CD4-positive, alpha-beta memory T cell (primary cell): ENCODE measurements around the gene TNFAIP6. TPM values are rescaled to one million over a fixed set of nuclear protein-coding genes. Genes with fewer than 3 reads are reported as not detected.
"Not testable (repeated sequence)": the region's sequence is repeated elsewhere in the genome, so short reads cannot be mapped to it uniquely, and the experiment has no call there.

Source experiments
- CTCF ChIA-PET: fragments of 350-600 bp; sonication (Branson Sonifier 250); formaldehyde crosslinking; loops from one replicate; lab custom pipeline; 2021; ENCODE audit warnings: inconsistent platforms; ENCODE audit not compliant: partially characterized antibody; lab: Charles Lee
- POLR2A ChIA-PET: fragments of 350-600 bp; sonication (Branson Sonifier 250); formaldehyde crosslinking; loops from one replicate; lab custom pipeline; 2021; ENCODE audit not compliant: partially characterized antibody; lab: Charles Lee
- DNase-seq, 5 donors: peaks; one replicate each; pipeline versions ENCODE4 v3.0.0 to v3.0.0-alpha.2; 2020 to 2022; ENCODE audit warnings: mixed read lengths in 1 of 5
- H3K27ac ChIP-seq: one replicate; pipeline ENCODE4 v1.7.0; 2013; ENCODE audit warnings: low read depth, low read length
- H3K27me3 ChIP-seq: 2 replicates; pipeline ENCODE4 v1.7.0; 2013; ENCODE audit warnings: mild to moderate bottlenecking, low read length, moderate library complexity; ENCODE audit not compliant: insufficient read depth
- H3K36me3 ChIP-seq: 2 replicates; pipeline ENCODE4 v1.7.0; 2013; ENCODE audit warnings: mild to moderate bottlenecking, low read length, moderate library complexity; ENCODE audit not compliant: insufficient read depth
- H3K4me1 ChIP-seq: 2 replicates; pipeline ENCODE4 v1.7.0; 2013; ENCODE audit warnings: mild to moderate bottlenecking, low read length, moderate library complexity; ENCODE audit not compliant: insufficient read depth
- H3K4me3 ChIP-seq, 2 donors: one replicate each; pipeline ENCODE4 v1.7.0; 2013; ENCODE audit warnings: low read length in 2 of 2, mild to moderate bottlenecking in 1 of 2
- H3K9me3 ChIP-seq, 2 donors: one replicate each; pipeline ENCODE4 v1.7.0; 2013; ENCODE audit warnings: low read length in 2 of 2, control low read depth in 1 of 2; ENCODE audit not compliant: control insufficient read depth in 1 of 2
- H3K27ac Mint-ChIP-seq, 7 donors: one replicate each; pipeline ENCODE4 v1.8.0; 2020 to 2021; ENCODE audit warnings: mixed read lengths in 7 of 7, mild to moderate bottlenecking in 6 of 7, inconsistent platforms in 3 of 7, moderate library complexity in 3 of 7
- H3K27me3 Mint-ChIP-seq, 2 donors: one replicate each; pipeline ENCODE4 v1.8.0; 2020 to 2021; ENCODE audit warnings: mixed read lengths in 2 of 2
- H3K36me3 Mint-ChIP-seq, 2 donors: one replicate each; pipeline ENCODE4 v1.8.0; 2020 to 2021; ENCODE audit warnings: mixed read lengths in 2 of 2, inconsistent platforms in 1 of 2, mild to moderate bottlenecking in 1 of 2
- H3K4me1 Mint-ChIP-seq, 4 donors: one replicate each; pipeline ENCODE4 v1.8.0; 2020 to 2021; ENCODE audit warnings: mixed read lengths in 4 of 4, mild to moderate bottlenecking in 1 of 4
- H3K4me3 Mint-ChIP-seq, 8 donors: one replicate each; pipeline ENCODE4 v1.8.0; 2020 to 2021; ENCODE audit warnings: mixed read lengths in 8 of 8, mild to moderate bottlenecking in 7 of 8, moderate library complexity in 6 of 8, inconsistent platforms in 3 of 8
- H3K9me3 Mint-ChIP-seq, 8 donors: one replicate each; pipeline ENCODE4 v1.8.0; 2020 to 2021; ENCODE audit warnings: mixed read lengths in 8 of 8, mild to moderate bottlenecking in 5 of 8, inconsistent platforms in 3 of 8, moderate library complexity in 1 of 8
- intact Hi-C: fragments of 100-400 bp; cut with micrococcal nuclease; formaldehyde crosslinking; loops from one replicate; pipeline ENCODE4 v1.15.1; 2023
- polyA plus RNA-seq, 2 donors: library from polyadenylated mRNA; unstranded; fragments of 300-500 nt; fragmentation: Illumina TruSeq; gene quantifications; one replicate each; pipeline ENCODE4 v1.2.3, GENCODE V29; 2021
- total RNA-seq, 2 experiments: library from RNA; stranded (reverse); gene quantifications; one replicate each; pipeline ENCODE4 v1.2.3, GENCODE V29; 2021

The TNFAIP6 gene
- total and polyA plus RNA-seq, 4 experiments from 2014 or later: not detected

DNA sequence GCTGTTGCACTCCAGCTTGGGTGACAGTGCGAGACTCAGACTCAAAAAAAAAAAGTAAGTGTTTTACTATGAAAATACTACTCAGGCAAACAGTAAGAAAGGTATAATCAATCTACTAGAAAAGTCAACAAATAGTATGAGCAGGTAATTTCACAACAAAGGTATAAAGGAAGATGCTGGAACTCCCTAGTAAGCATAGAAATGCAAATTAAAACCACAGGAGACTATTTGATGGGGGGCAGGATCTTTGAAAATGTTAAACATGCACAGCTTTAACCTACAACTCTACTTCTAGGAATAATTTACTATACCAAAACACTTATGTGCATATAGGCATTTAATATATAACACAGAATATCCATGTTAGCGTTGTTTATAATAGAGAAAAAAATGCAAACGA, 24.3 kb upstream of the TNFAIP6 start:
- DNase-seq: no peak
- Histone ChIP-seq H3K27me3 (no peaks in the 10 kb centered on the region), H3K9me3 (no peaks in the 10 kb centered on the region), H3K4me3 (no peak overlapping the region), H3K4me1 (no peaks in the 10 kb centered on the region), H3K36me3 (no peaks in the 10 kb centered on the region), H3K27ac (no peak overlapping the region)
- intact Hi-C loops: no loop called here
- peaks cover 0 to 4% (median 0%) of the 10 kb centered on the region in 8 donors for H3K9me3 Mint-ChIP-seq
- POLR2A ChIA-PET: no interaction called here
- no peak overlapping the region for H3K27ac Mint-ChIP-seq
- H3K4me1 Mint-ChIP-seq: no peaks in the 10 kb centered on the region
- no peaks in the 10 kb centered on the region for H3K36me3 Mint-ChIP-seq
- CTCF ChIA-PET: no interaction called here
- H3K4me3 Mint-ChIP-seq: no peak overlapping the region
- H3K27me3 Mint-ChIP-seq: peaks cover 3 to 9% of the 10 kb centered on the region in 2 donors

DNA sequence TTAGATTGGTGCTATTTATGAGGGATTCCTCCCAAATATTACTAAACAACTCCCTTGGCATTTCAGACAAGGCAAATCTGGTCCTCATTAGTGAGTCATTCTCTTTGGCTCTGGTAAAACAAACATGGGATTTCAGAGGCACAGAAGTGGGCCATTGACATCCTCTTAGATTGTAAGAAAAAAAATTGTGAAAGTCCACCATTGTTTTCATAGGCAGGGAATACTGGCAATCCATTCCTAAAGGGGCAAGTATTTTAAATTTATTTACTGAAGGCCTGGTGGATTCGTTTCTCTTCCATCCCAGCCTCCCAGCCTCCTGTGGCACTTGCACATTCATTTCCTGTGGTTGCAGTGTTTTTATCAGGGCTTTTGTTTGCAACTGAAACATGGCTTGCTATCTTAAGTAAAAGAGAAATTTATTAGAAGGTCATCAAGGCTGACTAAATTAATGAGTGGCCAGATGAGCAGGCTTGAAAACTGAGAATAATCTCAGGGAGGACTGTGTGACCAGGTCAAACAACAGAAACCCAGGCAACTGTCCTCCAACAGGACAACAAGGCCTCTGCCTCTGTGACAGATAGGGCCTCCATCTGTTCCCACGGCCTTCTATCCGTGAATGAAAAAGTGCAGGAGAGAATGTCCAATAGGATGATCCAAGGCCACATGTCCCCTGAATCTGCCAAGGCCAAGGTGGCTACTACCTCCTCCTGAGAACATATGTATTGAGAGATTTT, 23.1 kb upstream of the TNFAIP6 start:
- no peaks in the 10 kb centered on the region for H3K4me1 Mint-ChIP-seq
- ChIA-PET POLR2A (no interaction called here), CTCF (no interaction called here)

DNA sequence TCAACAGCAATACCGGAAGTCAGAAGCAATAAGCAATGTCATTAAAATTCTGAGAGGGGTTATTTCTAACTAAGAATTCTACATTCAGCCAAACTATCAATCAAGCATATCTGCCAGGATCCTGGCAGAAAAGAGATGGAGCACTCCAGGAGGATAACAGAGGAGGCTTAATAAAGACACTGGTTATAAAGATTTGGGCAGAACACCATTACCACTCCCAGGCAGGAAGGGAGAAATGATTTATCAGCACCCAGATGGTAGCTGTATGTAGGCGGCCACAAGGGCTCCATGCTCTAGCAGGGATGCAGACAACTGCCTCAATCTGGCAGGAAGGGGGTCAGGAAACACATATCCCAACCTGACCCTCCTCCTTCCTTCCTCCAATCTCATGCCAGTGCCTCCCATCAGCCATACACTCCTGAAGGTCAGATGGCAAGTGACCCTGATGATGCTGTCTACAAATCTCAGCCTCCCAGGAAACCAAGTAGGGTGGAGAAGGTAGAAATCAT, 20.5 kb upstream of the TNFAIP6 start:
- Mint-ChIP-seq H3K9me3 (peaks cover 0 to 12% (median 11%) of the 10 kb centered on the region in 8 donors), H3K27me3 (peaks cover 3 to 8% of the 10 kb centered on the region in 2 donors), H3K27ac (no peak overlapping the region), H3K4me3 (no peak overlapping the region), H3K36me3 (no peaks in the 10 kb centered on the region), H3K4me1 (no peaks in the 10 kb centered on the region)
- H3K27ac ChIP-seq: no peak overlapping the region
- H3K4me3 ChIP-seq: no peak overlapping the region
- H3K9me3 ChIP-seq: no peaks in the 10 kb centered on the region
- H3K36me3 ChIP-seq: no peaks in the 10 kb centered on the region
- no peaks in the 10 kb centered on the region for H3K27me3 ChIP-seq
- CTCF ChIA-PET: no interaction called here
- intact Hi-C loops: no loop called here
- H3K4me1 ChIP-seq: no peaks in the 10 kb centered on the region
- POLR2A ChIA-PET: no interaction called here
- DNase-seq: no peak

More for the DNA sequence above, 23.1 kb upstream of the TNFAIP6 start:
- no peak overlapping the region for H3K27ac Mint-ChIP-seq
- no peak overlapping the region for H3K4me3 Mint-ChIP-seq
- Histone ChIP-seq H3K4me1 (no peaks in the 10 kb centered on the region), H3K9me3 (no peaks in the 10 kb centered on the region), H3K4me3 (no peak overlapping the region), H3K27me3 (no peaks in the 10 kb centered on the region), H3K27ac (no peak overlapping the region), H3K36me3 (no peaks in the 10 kb centered on the region)
- intact Hi-C loops: no loop called here
- H3K9me3 Mint-ChIP-seq: peaks cover 0 to 4% (median 0%) of the 10 kb centered on the region in 8 donors
- no peaks in the 10 kb centered on the region for H3K36me3 Mint-ChIP-seq
- peaks cover 3 to 9% of the 10 kb centered on the region in 2 donors for H3K27me3 Mint-ChIP-seq
- DNase-seq: no peak

DNA sequence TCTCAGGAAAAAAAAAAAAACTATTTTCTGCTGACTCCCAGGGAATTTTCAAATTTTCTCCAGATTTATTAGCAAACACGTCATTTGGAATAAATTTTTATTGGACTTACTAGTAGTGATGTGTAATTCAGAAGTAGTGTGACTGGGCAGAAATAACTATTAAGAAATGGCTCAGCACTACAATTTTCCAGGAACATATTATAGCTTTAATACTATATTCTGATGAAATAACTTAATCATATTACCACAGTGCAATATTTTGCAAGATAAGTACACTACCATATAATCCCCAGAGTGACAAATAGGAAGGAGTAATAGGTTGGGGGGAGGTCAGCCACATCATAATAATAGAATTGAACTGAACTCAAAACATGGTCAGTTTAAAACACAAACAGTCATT, 19.7 kb upstream of the TNFAIP6 start:
- no peaks in the 10 kb centered on the region for H3K36me3 ChIP-seq
- H3K4me1 Mint-ChIP-seq: no peaks in the 10 kb centered on the region
- H3K4me3 ChIP-seq: no peak overlapping the region
- ChIA-PET CTCF (no interaction called here), POLR2A (no interaction called here)
- no peaks in the 10 kb centered on the region for H3K9me3 ChIP-seq
- intact Hi-C loops: no loop called here
- H3K9me3 Mint-ChIP-seq: peaks cover 0 to 12% (median 11%) of the 10 kb centered on the region in 8 donors
- no peak for DNase-seq
- H3K36me3 Mint-ChIP-seq: no peaks in the 10 kb centered on the region
- no peak overlapping the region for H3K4me3 Mint-ChIP-seq
- peaks cover 3 to 8% of the 10 kb centered on the region in 2 donors for H3K27me3 Mint-ChIP-seq
- H3K27me3 ChIP-seq: no peaks in the 10 kb centered on the region
- no peak overlapping the region for H3K27ac Mint-ChIP-seq
- H3K27ac ChIP-seq: no peak overlapping the region
- no peaks in the 10 kb centered on the region for H3K4me1 ChIP-seq

DNA sequence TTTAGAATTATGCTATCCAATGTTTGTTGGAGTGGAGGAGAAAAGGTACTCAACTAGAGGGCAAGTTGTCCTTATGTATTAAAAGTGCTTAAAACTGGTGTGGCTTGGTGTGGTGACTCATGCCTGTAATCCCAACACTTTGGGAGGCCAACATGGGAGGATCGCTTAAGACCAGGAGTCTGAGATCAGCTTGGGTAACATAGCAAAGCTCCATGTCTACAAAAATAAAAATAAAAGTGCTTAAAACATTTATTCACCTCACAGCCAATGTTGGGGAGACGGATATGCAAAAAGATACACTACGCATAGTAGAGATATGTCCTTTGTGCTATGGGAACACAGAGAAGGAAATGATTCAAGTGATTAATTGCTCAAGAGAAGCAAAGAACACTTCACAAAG, 19.3 kb upstream of the TNFAIP6 start:
- no peak overlapping the region for H3K4me3 Mint-ChIP-seq
- no peak for DNase-seq
- H3K36me3 ChIP-seq: no peaks in the 10 kb centered on the region
- H3K27ac ChIP-seq: no peak overlapping the region
- no peaks in the 10 kb centered on the region for H3K9me3 ChIP-seq
- H3K4me1 Mint-ChIP-seq: no peaks in the 10 kb centered on the region
- H3K4me3 ChIP-seq: no peak overlapping the region
- ChIA-PET POLR2A (no interaction called here), CTCF (no interaction called here)
- H3K27ac Mint-ChIP-seq: no peak overlapping the region
- intact Hi-C loops: no loop called here
- no peaks in the 10 kb centered on the region for H3K4me1 ChIP-seq
- no peaks in the 10 kb centered on the region for H3K27me3 ChIP-seq
- H3K9me3 Mint-ChIP-seq: peaks cover 0 to 12% (median 11%) of the 10 kb centered on the region in 8 donors
- no peaks in the 10 kb centered on the region for H3K36me3 Mint-ChIP-seq
- peaks cover 3 to 8% of the 10 kb centered on the region in 2 donors for H3K27me3 Mint-ChIP-seq

DNA sequence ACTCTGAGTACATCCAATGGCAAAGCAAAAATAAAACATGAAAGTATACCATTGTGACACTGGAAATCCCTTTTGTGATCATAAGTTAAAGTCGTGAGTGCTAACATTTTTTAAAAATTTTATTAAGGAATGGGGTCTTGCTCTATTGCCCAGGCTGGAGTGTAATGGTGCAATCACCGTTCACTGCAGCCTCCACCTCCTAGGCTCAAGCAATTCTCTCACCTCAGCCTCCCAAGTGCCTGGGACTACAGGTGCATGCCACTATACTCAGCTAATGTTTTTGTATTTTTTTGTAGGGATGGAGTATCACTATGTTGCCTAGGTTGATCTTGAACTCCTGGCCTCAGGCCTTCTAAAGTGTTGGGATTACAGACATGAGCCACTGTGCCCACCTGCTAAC, 14.3 kb upstream of the TNFAIP6 start:
- H3K27me3 ChIP-seq: no peaks in the 10 kb centered on the region
- H3K9me3 ChIP-seq: no peaks in the 10 kb centered on the region
- ChIA-PET CTCF (no interaction called here), POLR2A (no interaction called here)
- Mint-ChIP-seq H3K4me3 (no peak overlapping the region), H3K9me3 (peaks cover 0 to 19% (median 17%) of the 10 kb centered on the region in 8 donors), H3K36me3 (peaks cover 0 to 6% of the 10 kb centered on the region in 2 donors), H3K27me3 (peaks cover 0 to 8% of the 10 kb centered on the region in 2 donors), H3K27ac (no peak overlapping the region), H3K4me1 (no peaks in the 10 kb centered on the region)
- intact Hi-C loops: no loop called here
- no peak for DNase-seq
- H3K36me3 ChIP-seq: no peaks in the 10 kb centered on the region
- no peak overlapping the region for H3K27ac ChIP-seq
- H3K4me3 ChIP-seq: no peak overlapping the region
- H3K4me1 ChIP-seq: no peaks in the 10 kb centered on the region

DNA sequence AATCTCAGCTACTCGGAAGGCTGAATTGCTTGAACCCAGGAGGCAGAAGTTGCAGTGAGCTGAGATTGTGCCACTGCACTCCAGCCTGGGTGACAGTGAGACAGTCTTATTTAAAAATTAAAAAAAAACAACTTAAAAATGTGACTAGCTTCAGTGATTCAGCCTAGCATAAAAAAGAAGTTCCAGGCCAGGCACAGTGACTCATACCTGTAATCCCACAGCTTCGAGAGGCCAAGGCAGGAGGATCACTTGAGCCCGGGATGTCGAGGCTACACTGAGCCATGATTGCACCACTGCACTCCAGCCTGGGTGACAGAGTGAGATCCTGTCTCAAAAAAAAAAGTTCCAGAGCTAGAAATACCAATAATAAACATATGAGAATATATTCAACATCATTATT, 13.2 kb upstream of the TNFAIP6 start:
- H3K4me3 ChIP-seq, H3K27ac Mint-ChIP-seq, DNase-seq, intact Hi-C loops, H3K9me3 ChIP-seq, H3K36me3 ChIP-seq, H3K27me3 Mint-ChIP-seq, H3K4me1 Mint-ChIP-seq, H3K36me3 Mint-ChIP-seq, H3K27ac ChIP-seq, H3K4me3 Mint-ChIP-seq, H3K27me3 ChIP-seq, H3K4me1 ChIP-seq, CTCF ChIA-PET: not testable (repeated sequence)
- POLR2A ChIA-PET: interaction anchor here (0.6 kb wide), 1 partner anchor 75 kb away, joined by 3 read pairs; no protein-coding TSS in a partner anchor
- H3K9me3 Mint-ChIP-seq: peaks cover 0 to 19% (median 17%) of the 10 kb centered on the region in 8 donors
